ENCODE data around the gene TRAF1.

Gene TRAF1

GRCh38 chr9:120860083-120860482 is 66.5 kb downstream of the TRAF1 start:
- no peak overlapping the region for H2BK12ac ChIP-seq (ENCODE audit: low read length)
- peaks cover 7% of the 10 kb centered on the region for H3K9me3 ChIP-seq (ENCODE audit: insufficient read depth, low read depth, low read length)

GRCh38 chr9:120859361-120859760 is 67.2 kb downstream of the TRAF1 start:
- Histone ChIP-seq H3K14ac (ENCODE audit: low read length) (no peak overlapping the region), H3K79me2 (ENCODE audit: control insufficient read depth, insufficient read depth, low read length, poor library complexity) (no peaks in the 10 kb centered on the region), H3K4me1 (ENCODE audit: control insufficient read depth in 1 of 2, insufficient read depth in 2 of 2, low read length in 2 of 2) (peaks cover 0 to 4% of the 10 kb centered on the region in 2 experiments), H4K8ac (ENCODE audit: low read depth, low read length) (no peak overlapping the region), H3K9ac (ENCODE audit: low read length) (no peak overlapping the region), H3K27me3 (ENCODE audit: insufficient read depth, low read length) (no peaks in the 10 kb centered on the region), H2BK120ac (ENCODE audit: insufficient read depth, low read length, poor library complexity) (no peak overlapping the region), H3K36me3 (ENCODE audit: control insufficient read depth in 1 of 2, insufficient read depth in 2 of 2, low read length in 2 of 2) (peaks cover 17 to 23% of the 10 kb centered on the region in 2 experiments), H4K91ac (ENCODE audit: low read depth, low read length) (no peak overlapping the region), H3K23ac (ENCODE audit: low read length) (no peak overlapping the region), H3K9me3 (ENCODE audit: insufficient read depth, low read depth, low read length) (peaks cover 7% of the 10 kb centered on the region), H3K27ac (ENCODE audit: low read depth, low read length) (no peak overlapping the region), H3K18ac (ENCODE audit: low read length) (no peak overlapping the region), H3K4me3 (ENCODE audit: low read depth, low read length) (no peak overlapping the region), H2BK12ac (ENCODE audit: low read length) (no peak overlapping the region), H2AFZ (ENCODE audit: insufficient read depth, low read length, poor library complexity) (no peak overlapping the region), H2AK5ac (ENCODE audit: low read length) (no peak overlapping the region), H3K79me1 (ENCODE audit: low read length) (no peaks in the 10 kb centered on the region), H3K4ac (ENCODE audit: low read depth, low read length) (no peak overlapping the region), H3K4me2 (ENCODE audit: low read length) (no peak overlapping the region), H2BK5ac (ENCODE audit: low read depth, low read length, poor library complexity) (no peak overlapping the region), H4K12ac (ENCODE audit: low read depth, low read length) (no peak overlapping the region)
- DNase-seq = no peak
- WGBS (ENCODE audit: extremely low coverage, insufficient coverage, insufficient read length) = no CpG with 5 or more reads among the region's 6 CpGs

More at GRCh38 chr9:120860083-120860482, 66.5 kb downstream of the TRAF1 start:
- H2BK120ac ChIP-seq (ENCODE audit: insufficient read depth, low read length, poor library complexity) = no peak overlapping the region
- H3K18ac ChIP-seq (ENCODE audit: low read length) = no peak overlapping the region
- no peak overlapping the region for H3K27ac ChIP-seq (ENCODE audit: low read depth, low read length)
- no peak overlapping the region for H2AK5ac ChIP-seq (ENCODE audit: low read length)
- no peak overlapping the region for H4K8ac ChIP-seq (ENCODE audit: low read depth, low read length)
- H3K9ac ChIP-seq (ENCODE audit: low read length) = no peak overlapping the region
- H2AFZ ChIP-seq (ENCODE audit: insufficient read depth, low read length, poor library complexity) = no peak overlapping the region
- H3K4ac ChIP-seq (ENCODE audit: low read depth, low read length) = no peak overlapping the region
- no peak overlapping the region for H4K12ac ChIP-seq (ENCODE audit: low read depth, low read length)
- WGBS (ENCODE audit: extremely low coverage, insufficient coverage, insufficient read length) = no CpG with 5 or more reads among the region's 11 CpGs
- H3K27me3 ChIP-seq (ENCODE audit: insufficient read depth, low read length) = no peaks in the 10 kb centered on the region
- no peak overlapping the region for H3K4me3 ChIP-seq (ENCODE audit: low read depth, low read length)
- no peaks in the 10 kb centered on the region for H3K79me2 ChIP-seq (ENCODE audit: control insufficient read depth, insufficient read depth, low read length, poor library complexity)
- H2BK5ac ChIP-seq (ENCODE audit: low read depth, low read length, poor library complexity) = no peak overlapping the region
- peaks cover 17 to 23% of the 10 kb centered on the region in 2 experiments for H3K36me3 ChIP-seq (ENCODE audit: control insufficient read depth in 1 of 2, insufficient read depth in 2 of 2, low read length in 2 of 2)
- DNase-seq = no peak
- H3K79me1 ChIP-seq (ENCODE audit: low read length) = no peaks in the 10 kb centered on the region
- no peak overlapping the region for H3K23ac ChIP-seq (ENCODE audit: low read length)
- H3K4me2 ChIP-seq (ENCODE audit: low read length) = no peak overlapping the region
- H4K91ac ChIP-seq (ENCODE audit: low read depth, low read length) = no peak overlapping the region
- H3K4me1 ChIP-seq (ENCODE audit: control insufficient read depth in 1 of 2, insufficient read depth in 2 of 2, low read length in 2 of 2) = peaks cover 0 to 4% of the 10 kb centered on the region in 2 experiments
- H3K14ac ChIP-seq (ENCODE audit: low read length) = no peak overlapping the region

- WGBS (ENCODE audit: extremely low coverage, insufficient coverage, insufficient read length) = no CpG with 5 or more reads among the region's 11 CpGs
These were observed 68.7 kb downstream of the TRAF1 start for GRCh38 chr9:120857902-120858301.

GRCh38 chr9:120857481-120857880 is 69.1 kb downstream of the TRAF1 start:
- WGBS (ENCODE audit: extremely low coverage, insufficient coverage, insufficient read length) = no CpG with 5 or more reads among the region's 7 CpGs

More at GRCh38 chr9:120857902-120858301, 68.7 kb downstream of the TRAF1 start:
- Histone ChIP-seq H2BK120ac (ENCODE audit: insufficient read depth, low read length, poor library complexity) (no peak overlapping the region), H3K4me2 (ENCODE audit: low read length) (no peak overlapping the region), H3K4me3 (ENCODE audit: low read depth, low read length) (no peak overlapping the region), H3K27ac (ENCODE audit: low read depth, low read length) (no peak overlapping the region), H3K4ac (ENCODE audit: low read depth, low read length) (no peak overlapping the region), H2BK12ac (ENCODE audit: low read length) (no peak overlapping the region), H4K8ac (ENCODE audit: low read depth, low read length) (no peak overlapping the region), H3K23ac (ENCODE audit: low read length) (no peak overlapping the region), H3K9ac (ENCODE audit: low read length) (no peak overlapping the region), H2AFZ (ENCODE audit: insufficient read depth, low read length, poor library complexity) (no peak overlapping the region), H3K4me1 (ENCODE audit: control insufficient read depth in 1 of 2, insufficient read depth in 2 of 2, low read length in 2 of 2) (peaks cover 0 to 4% of the 10 kb centered on the region in 2 experiments), H3K36me3 (ENCODE audit: control insufficient read depth in 1 of 2, insufficient read depth in 2 of 2, low read length in 2 of 2) (peaks cover 17 to 23% of the 10 kb centered on the region in 2 experiments), H3K18ac (ENCODE audit: low read length) (no peak overlapping the region), H4K91ac (ENCODE audit: low read depth, low read length) (no peak overlapping the region), H2AK5ac (ENCODE audit: low read length) (no peak overlapping the region), H3K14ac (ENCODE audit: low read length) (no peak overlapping the region), H3K27me3 (ENCODE audit: insufficient read depth, low read length) (no peaks in the 10 kb centered on the region), H3K79me2 (ENCODE audit: control insufficient read depth, insufficient read depth, low read length, poor library complexity) (no peaks in the 10 kb centered on the region), H3K79me1 (ENCODE audit: low read length) (no peaks in the 10 kb centered on the region), H2BK5ac (ENCODE audit: low read depth, low read length, poor library complexity) (no peak overlapping the region), H3K9me3 (ENCODE audit: insufficient read depth, low read depth, low read length) (peaks cover 3% of the 10 kb centered on the region), H4K12ac (ENCODE audit: low read depth, low read length) (no peak overlapping the region)
- DNase-seq = no peak

More at GRCh38 chr9:120857481-120857880, 69.1 kb downstream of the TRAF1 start:
- no peak overlapping the region for H2BK5ac ChIP-seq (ENCODE audit: low read depth, low read length, poor library complexity)
- peaks cover 13 to 19% of the 10 kb centered on the region in 2 experiments for H3K36me3 ChIP-seq (ENCODE audit: control insufficient read depth in 1 of 2, insufficient read depth in 2 of 2, low read length in 2 of 2)
- H4K12ac ChIP-seq (ENCODE audit: low read depth, low read length) = no peak overlapping the region
- H3K27ac ChIP-seq (ENCODE audit: low read depth, low read length) = no peak overlapping the region
- H3K18ac ChIP-seq (ENCODE audit: low read length) = no peak overlapping the region
- H3K79me1 ChIP-seq (ENCODE audit: low read length) = no peaks in the 10 kb centered on the region
- peaks cover 0 to 4% of the 10 kb centered on the region in 2 experiments for H3K4me1 ChIP-seq (ENCODE audit: control insufficient read depth in 1 of 2, insufficient read depth in 2 of 2, low read length in 2 of 2)
- no peak for DNase-seq
- no peak overlapping the region for H3K4me2 ChIP-seq (ENCODE audit: low read length)
- no peaks in the 10 kb centered on the region for H3K79me2 ChIP-seq (ENCODE audit: control insufficient read depth, insufficient read depth, low read length, poor library complexity)
- H3K4ac ChIP-seq (ENCODE audit: low read depth, low read length) = no peak overlapping the region
- H3K9ac ChIP-seq (ENCODE audit: low read length) = no peak overlapping the region
- H3K27me3 ChIP-seq (ENCODE audit: insufficient read depth, low read length) = no peaks in the 10 kb centered on the region
- no peak overlapping the region for H4K91ac ChIP-seq (ENCODE audit: low read depth, low read length)
- no peak overlapping the region for H2BK12ac ChIP-seq (ENCODE audit: low read length)
- no peak overlapping the region for H3K23ac ChIP-seq (ENCODE audit: low read length)
- no peak overlapping the region for H3K4me3 ChIP-seq (ENCODE audit: low read depth, low read length)
- H2BK120ac ChIP-seq (ENCODE audit: insufficient read depth, low read length, poor library complexity) = no peak overlapping the region
- H3K9me3 ChIP-seq (ENCODE audit: insufficient read depth, low read depth, low read length) = peaks cover 3% of the 10 kb centered on the region
- H2AK5ac ChIP-seq (ENCODE audit: low read length) = no peak overlapping the region
- H2AFZ ChIP-seq (ENCODE audit: insufficient read depth, low read length, poor library complexity) = no peak overlapping the region
- H3K14ac ChIP-seq (ENCODE audit: low read length) = no peak overlapping the region
- H4K8ac ChIP-seq (ENCODE audit: low read depth, low read length) = no peak overlapping the region
